ENCODE data around the gene SLC4A5.

- no peak for TF ChIP-seq CTCF (IDR thresholded peaks at IDR 0.05)
- TF ChIP-seq ATF3 (CRISPR knock-in tag; conservative IDR thresholded peaks at IDR 0.05), result no peak
- no peak for TF ChIP-seq USF1 (CRISPR knock-in tag; IDR thresholded peaks at IDR 0.05)
- no peak for TF ChIP-seq ZNF396 (CRISPR knock-in tag; IDR thresholded peaks at IDR 0.05; ENCODE audit: borderline replicate concordance)
- TF ChIP-seq STAT6 (CRISPR knock-in tag; conservative IDR thresholded peaks at IDR 0.05; ENCODE audit: low read depth), result no peak
- TF ChIP-seq ZNF512 (CRISPR knock-in tag; IDR thresholded peaks at IDR 0.05; ENCODE audit: borderline replicate concordance), result no peak
- TF ChIP-seq ZBTB43 (CRISPR knock-in tag; IDR thresholded peaks at IDR 0.05), result no peak
- TF ChIP-seq USF2 (CRISPR knock-in tag; IDR thresholded peaks at IDR 0.05), result no peak
- TF ChIP-seq NFE2L1 (CRISPR knock-in tag; IDR thresholded peaks at IDR 0.05), result no peak
- TF ChIP-seq JUN (CRISPR knock-in tag; IDR thresholded peaks at IDR 0.05), result no peak
- TF ChIP-seq ZNF263 (CRISPR knock-in tag; IDR thresholded peaks at IDR 0.05; ENCODE audit: low read depth), result no peak
- TF ChIP-seq FOXK1 (CRISPR knock-in tag; IDR thresholded peaks at IDR 0.05), result no peak
These were observed 117.3 kb downstream of the SLC4A5 start for GRCh38 chr2:74225698-74226459.
